ENCODE results near the gene IL12A.
A peak's percentile ranks its signal among the peaks of the same experiment; 100 is the strongest.

Gene IL12A

DNA sequence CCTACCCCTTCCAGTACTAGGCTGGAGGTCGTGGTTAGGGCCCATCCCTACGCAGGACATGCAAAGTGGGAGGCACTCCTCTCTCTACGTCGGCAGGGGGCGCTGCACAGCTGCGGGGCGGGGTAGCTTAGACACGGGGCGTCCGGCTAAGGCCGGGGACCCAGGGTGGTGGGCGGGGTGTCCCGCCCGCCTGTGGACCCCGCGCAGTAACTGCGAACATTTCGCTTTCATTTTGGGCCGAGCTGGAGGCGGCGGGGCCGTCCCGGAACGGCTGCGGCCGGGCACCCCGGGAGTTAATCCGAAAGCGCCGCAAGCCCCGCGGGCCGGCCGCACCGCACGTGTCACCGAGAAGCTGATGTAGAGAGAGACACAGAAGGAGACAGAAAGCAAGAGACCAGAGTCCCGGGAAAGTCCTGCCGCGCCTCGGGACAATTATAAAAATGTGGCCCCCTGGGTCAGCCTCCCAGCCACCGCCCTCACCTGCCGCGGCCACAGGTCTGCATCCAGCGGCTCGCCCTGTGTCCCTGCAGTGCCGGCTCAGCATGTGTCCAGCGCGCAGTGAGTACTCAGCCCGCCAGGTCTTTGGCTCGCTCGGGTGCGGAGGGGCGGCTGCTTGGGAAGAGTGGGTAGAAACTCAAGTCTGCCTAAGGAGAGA lies at the start of gene IL12A:
TSS of gene IL12A (plus strand) at position 219 of the 655 bp plus-strand sequence.
- H3K27ac ChIP-seq = no peak within 1 kb of the TSS
- H3K4me3 ChIP-seq = peak within 1 kb of the TSS; percentile 72
- peak; percentile 81 for DNase-seq (ENCODE audit: low spot score)
- TF ChIP-seq, protein P1, sequence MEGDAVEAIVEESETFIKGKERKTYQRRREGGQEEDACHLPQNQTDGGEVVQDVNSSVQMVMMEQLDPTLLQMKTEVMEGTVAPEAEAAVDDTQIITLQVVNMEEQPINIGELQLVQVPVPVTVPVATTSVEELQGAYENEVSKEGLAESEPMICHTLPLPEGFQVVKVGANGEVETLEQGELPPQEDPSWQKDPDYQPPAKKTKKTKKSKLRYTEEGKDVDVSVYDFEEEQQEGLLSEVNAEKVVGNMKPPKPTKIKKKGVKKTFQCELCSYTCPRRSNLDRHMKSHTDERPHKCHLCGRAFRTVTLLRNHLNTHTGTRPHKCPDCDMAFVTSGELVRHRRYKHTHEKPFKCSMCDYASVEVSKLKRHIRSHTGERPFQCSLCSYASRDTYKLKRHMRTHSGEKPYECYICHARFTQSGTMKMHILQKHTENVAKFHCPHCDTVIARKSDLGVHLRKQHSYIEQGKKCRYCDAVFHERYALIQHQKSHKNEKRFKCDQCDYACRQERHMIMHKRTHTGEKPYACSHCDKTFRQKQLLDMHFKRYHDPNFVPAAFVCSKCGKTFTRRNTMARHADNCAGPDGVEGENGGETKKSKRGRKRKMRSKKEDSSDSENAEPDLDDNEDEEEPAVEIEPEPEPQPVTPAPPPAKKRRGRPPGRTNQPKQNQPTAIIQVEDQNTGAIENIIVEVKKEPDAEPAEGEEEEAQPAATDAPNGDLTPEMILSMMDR (IDR thresholded peaks at IDR 0.05) = peak; percentile 93

DNA sequence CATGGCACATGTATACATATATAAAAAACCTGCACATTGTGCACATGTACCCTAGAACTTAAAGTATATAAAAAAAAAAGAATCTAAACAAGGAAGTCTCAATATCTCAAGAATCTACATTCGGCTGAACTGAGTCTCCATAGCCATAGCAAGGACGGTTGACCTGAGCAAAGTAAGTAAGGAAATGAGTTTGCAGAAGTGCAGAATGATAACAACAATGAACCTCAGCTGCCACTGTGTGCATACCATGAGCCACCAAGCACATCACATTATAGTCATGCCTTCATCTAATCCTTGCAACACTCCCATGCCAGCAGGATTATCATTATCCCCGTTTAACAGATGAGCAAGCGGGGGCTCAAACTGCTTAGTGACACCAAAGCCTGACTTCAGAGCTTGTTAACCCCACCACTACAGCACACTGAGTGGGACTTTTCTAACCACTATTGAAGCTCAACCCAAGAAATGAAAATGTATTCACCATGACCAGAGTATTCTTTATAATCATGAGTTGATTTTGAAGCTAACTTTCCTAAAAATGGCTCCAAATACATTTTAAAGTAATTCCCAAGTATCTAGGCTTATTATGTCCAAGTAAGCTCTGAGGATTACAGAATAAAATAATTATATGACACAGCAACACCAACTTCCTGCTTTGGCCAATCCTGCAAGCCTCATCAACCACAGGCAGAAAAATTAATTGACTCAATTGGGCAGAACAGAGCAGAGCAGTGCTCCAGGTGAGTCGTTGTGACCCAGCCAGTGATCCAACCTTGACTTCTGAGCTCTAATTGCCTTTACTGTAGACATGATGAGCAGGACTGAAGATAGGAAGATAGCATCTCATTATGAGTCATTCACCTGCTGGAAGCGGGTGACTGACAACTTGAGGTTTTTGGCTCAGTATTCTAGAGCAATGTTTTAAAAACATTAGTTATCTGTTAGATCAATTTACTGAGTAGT lies 47.3 kb upstream of the IL12A start:
- TF ChIP-seq, protein P1 (IDR thresholded peaks at IDR 0.05) = no peak
- Histone ChIP-seq H3K27ac (no peak overlapping the region), H3K4me3 (no peak overlapping the region)
- no peak for DNase-seq (ENCODE audit: low spot score)

DNA sequence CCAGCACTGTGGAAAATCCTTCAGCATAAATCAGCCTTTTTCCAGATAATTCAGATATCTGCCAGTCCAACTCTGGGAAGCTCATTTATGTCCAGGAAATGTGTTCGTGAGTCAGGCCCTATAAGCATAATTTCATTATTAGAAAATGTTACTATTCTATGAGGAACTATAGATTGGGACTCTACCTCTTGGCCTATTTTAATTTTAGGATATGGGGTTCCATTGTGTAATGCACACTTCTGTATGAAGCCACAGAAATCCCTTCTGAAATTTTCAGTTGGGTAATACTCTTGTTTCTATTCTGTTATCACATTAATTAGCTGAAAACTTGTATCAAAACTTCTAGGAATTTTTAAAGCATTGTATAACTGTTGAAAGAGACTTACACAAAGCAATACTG lies 43.9 kb upstream of the IL12A start:
- H3K4me3 ChIP-seq = no peak overlapping the region
- H3K27ac ChIP-seq = no peak overlapping the region
- DNase-seq (ENCODE audit: low spot score) = no peak
- TF ChIP-seq, protein P1 (IDR thresholded peaks at IDR 0.05) = no peak

DNA sequence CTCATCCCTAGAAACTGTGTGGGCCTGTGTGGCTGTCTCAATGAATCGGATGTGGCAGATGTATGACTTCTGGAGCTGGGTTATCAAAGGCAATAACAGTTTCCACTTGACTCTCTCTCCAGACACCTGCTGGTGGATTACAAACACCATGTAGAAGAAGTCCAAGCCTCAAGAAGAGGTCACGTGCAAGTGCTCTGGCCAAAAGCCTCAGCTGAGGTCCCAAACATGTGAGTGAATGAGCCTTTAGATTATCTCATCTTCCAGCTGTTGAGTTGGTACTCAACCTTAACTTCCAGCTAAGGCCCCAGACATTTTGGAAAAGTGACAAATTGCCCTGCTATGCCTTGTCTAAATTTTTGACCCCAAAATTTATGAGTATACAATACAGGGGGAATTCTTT lies 42.7 kb upstream of the IL12A start:
- Histone ChIP-seq H3K27ac (no peak overlapping the region), H3K4me3 (no peak overlapping the region)
- TF ChIP-seq, protein P1 (IDR thresholded peaks at IDR 0.05) = no peak
- no peak for DNase-seq (ENCODE audit: low spot score)

DNA sequence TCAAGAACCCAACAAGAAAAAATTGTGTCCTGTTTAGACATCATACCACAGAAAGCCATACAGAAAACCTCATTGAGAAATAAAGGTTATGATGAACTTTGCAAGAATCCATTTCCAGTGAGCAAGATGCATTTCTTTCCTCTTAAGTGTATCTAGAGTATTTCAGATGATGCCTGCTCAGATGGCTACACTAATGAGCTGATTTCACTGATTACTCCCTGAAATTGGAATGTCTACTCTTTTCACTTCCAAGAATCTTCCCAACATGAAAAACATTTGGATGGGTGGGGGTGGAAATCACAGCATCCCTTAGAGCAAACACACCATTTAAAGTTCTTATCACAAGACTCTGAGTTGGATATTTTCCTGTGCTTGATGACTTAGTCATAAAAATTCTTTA lies 41.4 kb upstream of the IL12A start:
- no peak overlapping the region for H3K4me3 ChIP-seq
- no peak overlapping the region for H3K27ac ChIP-seq
- TF ChIP-seq, protein P1 (IDR thresholded peaks at IDR 0.05) = no peak
- no peak for DNase-seq (ENCODE audit: low spot score)

DNA sequence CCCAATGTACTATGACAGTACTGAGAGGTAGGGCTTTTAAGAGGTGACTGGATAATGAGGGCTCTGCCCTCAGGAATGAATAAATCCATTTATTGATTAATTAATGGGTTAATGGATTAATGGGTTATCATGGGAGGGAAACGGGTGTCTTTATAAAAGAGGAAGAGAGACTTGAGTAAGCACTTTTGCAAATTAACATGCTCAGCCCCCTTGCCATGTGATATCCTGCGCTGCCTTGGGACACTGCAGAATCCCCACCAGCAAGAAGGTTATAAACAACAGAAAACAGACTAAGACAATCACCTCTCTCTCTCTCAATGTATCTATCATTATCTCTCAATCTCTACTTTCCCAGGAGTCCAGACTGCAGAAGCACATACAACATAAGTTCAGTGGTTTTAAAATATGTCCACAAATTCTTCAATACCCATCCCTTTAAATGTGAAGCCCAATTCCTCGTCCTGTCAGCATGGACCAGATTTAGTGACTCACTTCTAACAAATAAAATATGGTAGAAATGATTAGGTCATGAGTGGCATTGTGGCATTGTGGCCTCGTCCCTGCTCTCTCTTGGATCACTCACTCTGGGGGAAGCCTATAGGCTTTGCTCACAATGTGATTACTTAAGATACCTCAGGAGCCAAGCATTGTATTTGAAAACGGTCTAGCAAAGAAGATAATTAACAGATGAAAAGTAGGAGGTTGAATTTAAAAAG lies 40.0 kb upstream of the IL12A start:
- Histone ChIP-seq H3K4me3 (no peak overlapping the region), H3K27ac (no peak overlapping the region)
- no peak for DNase-seq (ENCODE audit: low spot score)
- TF ChIP-seq, protein P1 (IDR thresholded peaks at IDR 0.05) = no peak
